Ishikawa (cell line): ENCODE measurements around the gene LEKR1.

ENCODE experiments used
- CEBPB ChIP-seq: IDR thresholded peaks from 2 replicates; pipeline ENCODE4 v1.6.1; 2012
- CREB1 ChIP-seq: IDR thresholded peaks from 2 replicates; pipeline ENCODE4 v1.6.1; 2012; ENCODE audit warnings: low read depth
- EGR1 ChIP-seq: IDR thresholded peaks from 2 replicates; pipeline ENCODE4 v1.6.1; 2012
- EP300 ChIP-seq: IDR thresholded peaks from 2 replicates; pipeline ENCODE4 v1.6.1; 2012; ENCODE audit warnings: borderline replicate concordance
- FOXM1 ChIP-seq: IDR thresholded peaks from 2 replicates; pipeline ENCODE4 v1.6.1; 2012; ENCODE audit warnings: low read depth, borderline replicate concordance
- MAX ChIP-seq: IDR thresholded peaks from 2 replicates; pipeline ENCODE4 v1.6.1; 2012
- NFIC ChIP-seq: IDR thresholded peaks from 2 replicates; pipeline ENCODE4 v1.6.1; 2012
- RAD21 ChIP-seq: IDR thresholded peaks from 2 replicates; pipeline ENCODE4 v1.6.1; 2012; ENCODE audit warnings: low read depth
- TAF1 ChIP-seq: IDR thresholded peaks from 2 replicates; pipeline ENCODE4 v1.6.1; 2012; ENCODE audit warnings: low read depth, mild to moderate bottlenecking
- TCF12 ChIP-seq: IDR thresholded peaks from 2 replicates; pipeline ENCODE4 v1.6.1; 2012; ENCODE audit warnings: low read depth
- TEAD4 ChIP-seq: IDR thresholded peaks from 2 replicates; pipeline ENCODE4 v1.6.1; 2012
- USF1 ChIP-seq: IDR thresholded peaks from 2 replicates; pipeline ENCODE4 v1.6.1; 2012
- YY1 ChIP-seq: IDR thresholded peaks from 2 replicates; pipeline ENCODE4 v1.6.1; 2012; ENCODE audit warnings: low read depth
- ZBTB7A ChIP-seq: IDR thresholded peaks from 2 replicates; pipeline ENCODE4 v1.6.1; 2012; ENCODE audit warnings: low read depth
- TF ChIP-seq, protein P1 (sequence below): IDR thresholded peaks from 2 replicates; pipeline ENCODE4 v1.6.1; 2012; ENCODE audit warnings: low read depth, mild to moderate bottlenecking

The LEKR1 gene

GRCh38 chr3:157091083-157091833 lies 265.1 kb downstream of the LEKR1 start:
- no peak for TF ChIP-seq YY1
- no peak for TF ChIP-seq EP300
- TF ChIP-seq EGR1 = no peak
- TF ChIP-seq ZBTB7A = no peak
- TF ChIP-seq TEAD4 = no peak
- no peak for TF ChIP-seq CREB1
- TF ChIP-seq MAX = no peak
- TF ChIP-seq TAF1 = no peak
- TF ChIP-seq TCF12 = no peak
- no peak for TF ChIP-seq RAD21
- no peak for TF ChIP-seq NFIC
- TF ChIP-seq FOXM1 = no peak
- no peak for TF ChIP-seq USF1
- TF ChIP-seq CEBPB = no peak

GRCh38 chr3:157092230-157092629 lies 266.1 kb downstream of the LEKR1 start:
- TF ChIP-seq CREB1 (no peak), ZBTB7A (no peak), EGR1 (no peak), EP300 (no peak)

DNA sequence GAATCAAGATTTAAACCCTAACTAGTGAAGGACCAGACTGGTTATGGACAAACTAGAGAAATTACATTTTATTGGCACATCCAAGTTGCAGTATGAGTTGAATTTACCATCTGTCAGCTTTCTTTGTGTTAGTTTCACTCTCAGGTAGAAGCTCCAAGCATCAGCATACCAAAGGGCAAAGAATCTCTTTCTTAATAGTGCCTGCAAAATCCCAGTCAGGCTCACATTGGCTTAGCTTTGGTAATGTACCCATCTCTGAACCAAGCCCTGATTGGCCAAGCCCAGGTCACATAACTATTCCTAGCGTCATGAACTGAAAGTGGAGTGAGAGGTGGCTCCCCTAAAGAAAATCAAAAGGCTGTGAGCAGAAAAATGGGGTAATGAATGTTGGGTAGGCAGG lies 266.9 kb downstream of the LEKR1 start:
- TF ChIP-seq TEAD4 (no peak), EP300 (no peak), EGR1 (no peak), ZBTB7A (no peak), TCF12 (no peak), YY1 (no peak), FOXM1 (no peak), NFIC (no peak)
- TF ChIP-seq, protein P1, sequence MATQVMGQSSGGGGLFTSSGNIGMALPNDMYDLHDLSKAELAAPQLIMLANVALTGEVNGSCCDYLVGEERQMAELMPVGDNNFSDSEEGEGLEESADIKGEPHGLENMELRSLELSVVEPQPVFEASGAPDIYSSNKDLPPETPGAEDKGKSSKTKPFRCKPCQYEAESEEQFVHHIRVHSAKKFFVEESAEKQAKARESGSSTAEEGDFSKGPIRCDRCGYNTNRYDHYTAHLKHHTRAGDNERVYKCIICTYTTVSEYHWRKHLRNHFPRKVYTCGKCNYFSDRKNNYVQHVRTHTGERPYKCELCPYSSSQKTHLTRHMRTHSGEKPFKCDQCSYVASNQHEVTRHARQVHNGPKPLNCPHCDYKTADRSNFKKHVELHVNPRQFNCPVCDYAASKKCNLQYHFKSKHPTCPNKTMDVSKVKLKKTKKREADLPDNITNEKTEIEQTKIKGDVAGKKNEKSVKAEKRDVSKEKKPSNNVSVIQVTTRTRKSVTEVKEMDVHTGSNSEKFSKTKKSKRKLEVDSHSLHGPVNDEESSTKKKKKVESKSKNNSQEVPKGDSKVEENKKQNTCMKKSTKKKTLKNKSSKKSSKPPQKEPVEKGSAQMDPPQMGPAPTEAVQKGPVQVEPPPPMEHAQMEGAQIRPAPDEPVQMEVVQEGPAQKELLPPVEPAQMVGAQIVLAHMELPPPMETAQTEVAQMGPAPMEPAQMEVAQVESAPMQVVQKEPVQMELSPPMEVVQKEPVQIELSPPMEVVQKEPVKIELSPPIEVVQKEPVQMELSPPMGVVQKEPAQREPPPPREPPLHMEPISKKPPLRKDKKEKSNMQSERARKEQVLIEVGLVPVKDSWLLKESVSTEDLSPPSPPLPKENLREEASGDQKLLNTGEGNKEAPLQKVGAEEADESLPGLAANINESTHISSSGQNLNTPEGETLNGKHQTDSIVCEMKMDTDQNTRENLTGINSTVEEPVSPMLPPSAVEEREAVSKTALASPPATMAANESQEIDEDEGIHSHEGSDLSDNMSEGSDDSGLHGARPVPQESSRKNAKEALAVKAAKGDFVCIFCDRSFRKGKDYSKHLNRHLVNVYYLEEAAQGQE = no peak

DNA sequence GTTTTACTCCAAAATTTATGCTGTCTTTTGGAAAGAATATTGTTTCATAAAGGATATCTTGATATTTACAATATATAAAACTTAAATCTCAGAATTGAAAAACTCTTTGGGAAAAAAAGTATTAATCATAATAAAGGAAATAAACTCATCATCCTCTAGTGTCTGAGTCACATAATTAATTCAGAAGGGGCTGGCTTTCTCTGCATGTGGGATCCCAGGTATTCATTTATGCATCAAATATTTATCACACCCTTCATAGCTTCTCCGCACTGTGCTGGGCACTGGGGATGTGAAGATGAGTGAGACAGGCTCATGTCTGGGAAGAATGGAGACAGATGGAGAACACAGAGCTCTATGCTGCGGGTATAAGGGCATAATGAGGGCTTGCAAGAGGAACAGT lies 268.1 kb downstream of the LEKR1 start:
- TF ChIP-seq TEAD4 = no peak
- TF ChIP-seq RAD21 = no peak
- no peak for TF ChIP-seq YY1
- no peak for TF ChIP-seq TCF12
- TF ChIP-seq EGR1 = no peak
- no peak for TF ChIP-seq ZBTB7A
- no peak for TF ChIP-seq NFIC
- no peak for TF ChIP-seq FOXM1
- TF ChIP-seq CEBPB = no peak
- TF ChIP-seq EP300 = no peak
- TF ChIP-seq USF1 = no peak
- no peak for TF ChIP-seq MAX
- TF ChIP-seq, protein P1 = no peak
- TF ChIP-seq TAF1 = no peak
- TF ChIP-seq CREB1 = no peak

DNA sequence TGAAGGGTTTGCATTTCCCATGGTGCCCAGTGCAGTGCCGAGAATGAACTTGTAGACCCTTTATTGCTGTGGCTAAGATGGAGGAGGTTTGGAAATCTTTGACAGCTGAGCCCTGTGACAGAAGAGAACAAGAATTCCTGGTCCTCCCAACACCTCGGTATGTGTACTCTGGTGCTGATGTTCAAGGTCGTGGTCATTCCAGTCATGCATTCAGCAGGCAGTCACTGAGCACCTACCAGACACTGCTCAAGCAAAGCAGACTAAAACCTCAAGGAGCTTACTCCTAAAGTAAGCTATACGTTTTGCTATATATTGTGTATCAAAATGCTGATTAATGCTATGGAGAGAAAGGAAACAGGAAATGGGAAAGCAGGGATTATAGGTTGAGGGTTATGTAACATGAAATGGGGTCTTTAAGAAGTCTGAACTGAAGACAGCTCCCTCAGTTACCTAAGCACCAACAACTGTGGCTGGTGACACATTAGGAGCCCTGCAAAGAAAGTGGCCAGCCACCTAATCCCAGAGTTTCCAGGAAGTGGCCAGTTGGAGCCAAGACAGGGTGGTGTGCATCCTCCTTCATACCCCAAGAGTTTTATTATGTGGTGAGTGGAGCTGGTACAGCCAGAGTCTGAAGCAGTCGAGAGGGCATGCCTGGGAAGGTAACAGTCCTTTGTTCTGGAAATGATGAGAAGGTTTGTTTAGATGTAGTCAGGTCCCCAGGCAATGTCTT lies 268.8 kb downstream of the LEKR1 start:
- TF ChIP-seq YY1 = no peak
- TF ChIP-seq MAX = no peak
- TF ChIP-seq, protein P1 = no peak
- no peak for TF ChIP-seq RAD21
- TF ChIP-seq USF1 = no peak
- no peak for TF ChIP-seq FOXM1
- TF ChIP-seq NFIC = no peak
- no peak for TF ChIP-seq TAF1
- TF ChIP-seq TCF12 = no peak
- no peak for TF ChIP-seq CREB1
- TF ChIP-seq CEBPB = no peak
- no peak for TF ChIP-seq TEAD4
